CD4-positive, alpha-beta T cell treated with Interleukin-17A for 1 hour (primary cell): ENCODE results near the gene TTC7B.
"Not testable (repeated sequence)": the region's sequence is repeated elsewhere in the genome, so short reads cannot be mapped to it uniquely, and the experiment has no call there.

Experiments
- DNase-seq: peaks from one replicate; pipeline ENCODE4 v3.0.0-alpha.2; 2020

TTC7B gene

GRCh38 chr14:90538095-90538494 lies 278.1 kb downstream of the TTC7B start:
- DNase-seq = no peak

- no peak for DNase-seq
These were observed 279.6 kb downstream of the TTC7B start for GRCh38 chr14:90536511-90537191.

GRCh38 chr14:90536092-90536491 lies 280.1 kb downstream of the TTC7B start:
- DNase-seq = no peak

GRCh38 chr14:90535556-90536090 lies 280.6 kb downstream of the TTC7B start:
- no peak for DNase-seq

GRCh38 chr14:90534838-90535555 lies 281.2 kb downstream of the TTC7B start:
- no peak for DNase-seq

- no peak for DNase-seq
These were observed 282.0 kb downstream of the TTC7B start for GRCh38 chr14:90534091-90534837.

- DNase-seq = no peak
These were observed 282.6 kb downstream of the TTC7B start for GRCh38 chr14:90533591-90534021.

- no peak for DNase-seq
These were observed 283.3 kb downstream of the TTC7B start for GRCh38 chr14:90532826-90533525.

- DNase-seq = no peak
These were observed 284.7 kb downstream of the TTC7B start for GRCh38 chr14:90531497-90531896.

- no peak for DNase-seq
These were observed 285.7 kb downstream of the TTC7B start for GRCh38 chr14:90530523-90530922.

GRCh38 chr14:90527978-90528377 lies 288.3 kb downstream of the TTC7B start:
- no peak for DNase-seq

GRCh38 chr14:90526536-90526935 lies 289.7 kb downstream of the TTC7B start:
- not testable (repeated sequence) for DNase-seq

- not testable (repeated sequence) for DNase-seq
These were observed 290.7 kb downstream of the TTC7B start for GRCh38 chr14:90525353-90526028.

- DNase-seq = no peak
These were observed 292.0 kb downstream of the TTC7B start for GRCh38 chr14:90523961-90524875.

GRCh38 chr14:90523544-90523943 lies 292.7 kb downstream of the TTC7B start:
- no peak for DNase-seq

GRCh38 chr14:90522571-90523191 lies 293.5 kb downstream of the TTC7B start:
- no peak for DNase-seq

- no peak for DNase-seq
These were observed 294.2 kb downstream of the TTC7B start for GRCh38 chr14:90521930-90522483.

GRCh38 chr14:90521084-90521929 lies 294.9 kb downstream of the TTC7B start:
- DNase-seq = no peak

- DNase-seq = no peak
These were observed 295.9 kb downstream of the TTC7B start for GRCh38 chr14:90520326-90520725.
